ENCODE measurements around the gene SNX15. TPM values are rescaled to one million over a fixed set of nuclear protein-coding genes. Genes with fewer than 3 reads are reported as not detected.
A peak's percentile ranks its signal among the peaks of the same experiment; 100 is the strongest.

Gene SNX15
- total RNA-seq, 4 donors from 2014 or later, result 15.7 to 39.0 (median 27.3) TPM

- Histone ChIP-seq H3K9me3 (no peaks in the 10 kb centered on the region), H3K27me3 (no peaks in the 10 kb centered on the region), H3K27ac (no peak overlapping the region), H3K4me3 (no peak overlapping the region), H3K36me3 (no peaks in the 10 kb centered on the region), H3K4me1 (peaks cover 0 to 23% (median 4%) of the 10 kb centered on the region in 4 donors)
- no peak for DNase-seq
- TF ChIP-seq CTCF (IDR thresholded peaks at IDR 0.05) (no peak), POLR2A (IDR thresholded peaks at IDR 0.05) (no peak)
These were observed 36.3 kb downstream of the SNX15 start for GRCh38 chr11:65063532-65063931.

- Histone ChIP-seq H3K36me3 (no peaks in the 10 kb centered on the region), H3K4me3 (no peak overlapping the region), H3K27ac (no peak overlapping the region), H3K27me3 (no peaks in the 10 kb centered on the region), H3K9me3 (no peaks in the 10 kb centered on the region), H3K4me1 (peaks cover 0 to 17% (median under 1%) of the 10 kb centered on the region in 4 donors)
- no peak for DNase-seq
- TF ChIP-seq POLR2A (IDR thresholded peaks at IDR 0.05) (no peak), CTCF (IDR thresholded peaks at IDR 0.05) (no peak)
These were observed 37.6 kb downstream of the SNX15 start for GRCh38 chr11:65064847-65065240.

GRCh38 chr11:65065851-65066250 is 38.6 kb downstream of the SNX15 start:
- Histone ChIP-seq H3K36me3 (no peaks in the 10 kb centered on the region), H3K27ac (peak overlapping the region in 2 of 4 donors; percentile 18 to 22), H3K9me3 (no peaks in the 10 kb centered on the region), H3K27me3 (no peaks in the 10 kb centered on the region), H3K4me1 (peaks cover 0 to 8% (median 0%) of the 10 kb centered on the region in 4 donors), H3K4me3 (no peak overlapping the region)
- DNase-seq, result no peak
- TF ChIP-seq POLR2A (IDR thresholded peaks at IDR 0.05) (no peak), CTCF (IDR thresholded peaks at IDR 0.05) (no peak)

GRCh38 chr11:65066315-65066714 is 39.1 kb downstream of the SNX15 start:
- H3K27me3 ChIP-seq, result no peaks in the 10 kb centered on the region
- H3K36me3 ChIP-seq, result no peaks in the 10 kb centered on the region
- TF ChIP-seq CTCF (IDR thresholded peaks at IDR 0.05) (no peak), POLR2A (IDR thresholded peaks at IDR 0.05) (no peak)
- peak overlapping the region in 2 of 4 donors; percentile 18 to 22 for H3K27ac ChIP-seq
- H3K4me1 ChIP-seq, result peaks cover 0 to 6% (median 0%) of the 10 kb centered on the region in 4 donors
- DNase-seq, result no peak
- no peak overlapping the region for H3K4me3 ChIP-seq
- no peaks in the 10 kb centered on the region for H3K9me3 ChIP-seq

- peaks cover 0 to 6% (median 0%) of the 10 kb centered on the region in 4 donors for H3K4me1 ChIP-seq
- no peak for DNase-seq
- no peaks in the 10 kb centered on the region for H3K9me3 ChIP-seq
- no peak overlapping the region for H3K4me3 ChIP-seq
- no peaks in the 10 kb centered on the region for H3K27me3 ChIP-seq
- H3K36me3 ChIP-seq, result no peaks in the 10 kb centered on the region
- TF ChIP-seq POLR2A (IDR thresholded peaks at IDR 0.05) (no peak), CTCF (IDR thresholded peaks at IDR 0.05) (no peak)
- no peak overlapping the region for H3K27ac ChIP-seq
These were observed 39.6 kb downstream of the SNX15 start for GRCh38 chr11:65066805-65067291.

- TF ChIP-seq POLR2A (IDR thresholded peaks at IDR 0.05) (no peak), CTCF (IDR thresholded peaks at IDR 0.05) (no peak)
- DNase-seq, result no peak
- H3K4me1 ChIP-seq, result peaks cover 0 to 6% (median 0%) of the 10 kb centered on the region in 4 donors
These were observed 40.2 kb downstream of the SNX15 start for GRCh38 chr11:65067446-65067845.

More at GRCh38 chr11:65067446-65067845, 40.2 kb downstream of the SNX15 start:
- H3K27me3 ChIP-seq, result no peaks in the 10 kb centered on the region
- H3K4me3 ChIP-seq, result no peak overlapping the region
- H3K9me3 ChIP-seq, result no peaks in the 10 kb centered on the region
- H3K36me3 ChIP-seq, result no peaks in the 10 kb centered on the region
- no peak overlapping the region for H3K27ac ChIP-seq
